ENCODE results near the gene SNUPN. TPM values are rescaled to one million over a fixed set of nuclear protein-coding genes. Genes with fewer than 3 reads are reported as not detected.
"Not testable (repeated sequence)": the region's sequence is repeated elsewhere in the genome, so short reads cannot be mapped to it uniquely, and the experiment has no call there.

The SNUPN gene
- total RNA-seq, 1 donor from 2014 or later, result 20.5 TPM

- Mint-ChIP-seq H3K4me3 (no peak overlapping the region), H3K27me3 (no peaks in the 10 kb centered on the region), H3K9me3 (no peaks in the 10 kb centered on the region), H3K4me1 (peaks cover 14% of the 10 kb centered on the region), H3K27ac (no peak overlapping the region), H3K36me3 (ENCODE audit: low read depth) (peaks cover 5% of the 10 kb centered on the region)
- ATAC-seq (ENCODE audit: low read depth) (no peak), DNase-seq (no peak)
- ChIA-PET CTCF (no interaction called here), POLR2A (no interaction called here)
- TF ChIP-seq CTCF (IDR thresholded peaks at IDR 0.05), result no peak
- intact Hi-C loops (cut with micrococcal nuclease), result no loop called here
These were observed 55.2 kb downstream of the SNUPN start for GRCh38 chr15:75570126-75570845.

GRCh38 chr15:75565062-75565970, 60.2 kb downstream of the SNUPN start:
- no peak for ATAC-seq (ENCODE audit: low read depth)
- peaks cover 7% of the 10 kb centered on the region for H3K36me3 Mint-ChIP-seq (ENCODE audit: low read depth)
- no peaks in the 10 kb centered on the region for H3K27me3 Mint-ChIP-seq
- no peak for DNase-seq
- H3K27ac Mint-ChIP-seq, result no peak overlapping the region
- intact Hi-C loops (cut with micrococcal nuclease), result no loop called here
- POLR2A ChIA-PET, result no interaction called here
- no peak overlapping the region for H3K4me3 Mint-ChIP-seq
- CTCF ChIA-PET, result no interaction called here
- no peaks in the 10 kb centered on the region for H3K9me3 Mint-ChIP-seq
- no peak for TF ChIP-seq CTCF (IDR thresholded peaks at IDR 0.05)
- H3K4me1 Mint-ChIP-seq, result no peaks in the 10 kb centered on the region

- H3K4me3 Mint-ChIP-seq, result no peak overlapping the region
- DNase-seq (no peak), ATAC-seq (ENCODE audit: low read depth) (no peak)
- intact Hi-C loops (cut with micrococcal nuclease), result no loop called here
- H3K36me3 Mint-ChIP-seq (ENCODE audit: low read depth), result peaks cover 7% of the 10 kb centered on the region
- POLR2A ChIA-PET, result no interaction called here
- no peak for TF ChIP-seq CTCF (IDR thresholded peaks at IDR 0.05)
- H3K27me3 Mint-ChIP-seq, result no peaks in the 10 kb centered on the region
- CTCF ChIA-PET, result no interaction called here
- no peak overlapping the region for H3K27ac Mint-ChIP-seq
- H3K9me3 Mint-ChIP-seq, result no peaks in the 10 kb centered on the region
- no peaks in the 10 kb centered on the region for H3K4me1 Mint-ChIP-seq
These were observed 63.6 kb downstream of the SNUPN start for GRCh38 chr15:75561888-75562287.

GRCh38 chr15:75559360-75559759, 66.2 kb downstream of the SNUPN start:
- CTCF ChIA-PET; POLR2A ChIA-PET; H3K36me3 Mint-ChIP-seq (ENCODE audit: low read depth); H3K4me1 Mint-ChIP-seq; DNase-seq; ATAC-seq (ENCODE audit: low read depth); H3K4me3 Mint-ChIP-seq; H3K9me3 Mint-ChIP-seq; intact Hi-C loops (cut with micrococcal nuclease); H3K27ac Mint-ChIP-seq; H3K27me3 Mint-ChIP-seq: not testable (repeated sequence)

GRCh38 chr15:75558955-75559354, 66.6 kb downstream of the SNUPN start:
- POLR2A ChIA-PET; intact Hi-C loops (cut with micrococcal nuclease); DNase-seq; H3K36me3 Mint-ChIP-seq (ENCODE audit: low read depth); H3K4me3 Mint-ChIP-seq; H3K4me1 Mint-ChIP-seq; H3K27me3 Mint-ChIP-seq; H3K27ac Mint-ChIP-seq; H3K9me3 Mint-ChIP-seq; ATAC-seq (ENCODE audit: low read depth); CTCF ChIA-PET: not testable (repeated sequence)

- Mint-ChIP-seq H3K27ac (no peak overlapping the region), H3K9me3 (no peaks in the 10 kb centered on the region), H3K4me3 (no peak overlapping the region), H3K4me1 (peaks cover 4% of the 10 kb centered on the region), H3K36me3 (ENCODE audit: low read depth) (peaks cover 3% of the 10 kb centered on the region), H3K27me3 (no peaks in the 10 kb centered on the region)
- intact Hi-C loops (cut with micrococcal nuclease), result no loop called here
- TF ChIP-seq CTCF (IDR thresholded peaks at IDR 0.05), result no peak
- DNase-seq, result no peak
- ChIA-PET CTCF (interaction anchor here (0.8 kb wide), 1 partner anchor 187 kb away, joined by 3 read pairs; no protein-coding TSS in a partner anchor), POLR2A (no interaction called here)
- no peak for ATAC-seq (ENCODE audit: low read depth)
These were observed 70.8 kb downstream of the SNUPN start for GRCh38 chr15:75554717-75555116.
